Inflammatory macrophage treated with lipopolysaccharide for 4 hours (primary cell): ENCODE results near the gene AGPS.
A peak's percentile ranks its signal among the peaks of the same experiment; 100 is the strongest.

Experiments
- DNase-seq: peaks from one replicate; pipeline ENCODE4 v3.0.0-alpha.2; 2020

Gene AGPS

DNA sequence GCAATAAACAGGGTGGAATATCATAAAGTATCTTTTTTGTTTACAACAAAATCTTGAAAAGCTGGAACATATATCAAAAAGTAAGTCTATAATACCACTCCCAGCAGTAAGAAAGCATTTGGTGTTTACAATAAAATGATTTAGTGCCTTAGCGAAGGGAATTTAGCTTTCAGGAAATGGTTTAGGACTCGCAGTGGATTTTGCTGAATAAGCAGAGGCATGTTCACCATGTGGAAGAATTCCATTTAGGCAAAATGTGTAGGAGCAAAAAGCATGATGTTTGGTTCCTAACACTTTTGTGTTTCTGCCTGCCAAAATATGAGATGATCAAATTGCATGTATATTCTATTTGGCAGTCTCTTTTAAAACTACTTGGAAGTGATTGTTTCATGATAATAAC is 163.6 kb downstream of the AGPS start:
- DNase-seq: no peak

DNA sequence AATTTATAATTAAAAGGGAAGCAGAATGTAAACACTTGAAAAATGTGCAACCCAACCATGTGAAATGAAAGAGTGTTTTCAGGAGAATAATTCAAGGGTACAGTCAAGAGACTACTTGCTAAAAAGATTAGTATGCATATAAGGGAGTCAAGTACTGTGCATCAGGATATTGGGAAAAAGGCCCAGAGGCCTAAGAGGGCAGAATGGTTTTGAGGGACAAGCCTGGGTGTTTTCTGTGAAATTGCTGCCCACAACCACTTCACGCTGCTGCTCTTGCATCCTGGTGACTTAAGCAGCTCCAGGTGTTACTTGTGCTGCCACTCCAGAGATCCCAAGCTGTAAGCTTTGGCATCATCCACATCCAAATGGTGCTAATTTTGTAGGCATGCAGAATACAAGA is 165.2 kb downstream of the AGPS start:
- no peak for DNase-seq

DNA sequence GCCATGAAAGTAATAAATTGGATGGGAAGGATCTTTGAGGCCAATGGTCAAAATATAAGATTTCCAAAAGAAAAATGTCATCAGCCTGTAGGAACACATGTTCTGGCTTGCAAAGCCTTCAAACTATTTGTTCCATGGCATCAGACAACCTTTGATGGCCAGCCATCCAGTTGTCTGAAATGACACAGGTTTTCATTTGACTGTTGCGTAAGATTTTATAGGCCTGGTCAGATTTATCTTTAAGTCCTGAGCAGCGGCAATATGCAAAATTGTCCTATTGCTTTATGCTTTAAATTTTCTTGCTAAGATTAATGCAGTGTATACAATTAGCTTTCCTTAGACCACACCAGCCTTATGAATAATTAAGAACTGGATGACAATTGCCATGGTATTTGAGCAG is 167.1 kb downstream of the AGPS start:
- no peak for DNase-seq

DNA sequence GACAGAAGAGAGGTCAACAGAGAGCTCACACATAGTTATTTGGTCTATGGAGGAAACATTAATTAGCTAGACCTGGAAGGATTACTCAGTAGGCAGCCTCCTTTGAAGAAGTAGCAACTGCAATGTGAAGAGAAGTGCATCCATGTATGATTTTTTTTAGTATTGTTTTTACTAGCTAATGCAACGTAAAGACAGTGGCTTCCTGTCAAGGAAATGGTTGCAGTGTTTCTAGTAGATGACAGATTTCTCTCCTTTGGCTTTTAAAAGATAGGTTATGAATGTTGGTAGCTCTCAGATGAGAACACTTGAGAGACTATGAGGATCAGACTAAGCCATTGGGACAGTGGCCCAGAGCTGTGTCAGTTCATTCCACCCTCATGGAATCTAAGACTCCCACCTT is 175.8 kb downstream of the AGPS start:
- DNase-seq: no peak

DNA sequence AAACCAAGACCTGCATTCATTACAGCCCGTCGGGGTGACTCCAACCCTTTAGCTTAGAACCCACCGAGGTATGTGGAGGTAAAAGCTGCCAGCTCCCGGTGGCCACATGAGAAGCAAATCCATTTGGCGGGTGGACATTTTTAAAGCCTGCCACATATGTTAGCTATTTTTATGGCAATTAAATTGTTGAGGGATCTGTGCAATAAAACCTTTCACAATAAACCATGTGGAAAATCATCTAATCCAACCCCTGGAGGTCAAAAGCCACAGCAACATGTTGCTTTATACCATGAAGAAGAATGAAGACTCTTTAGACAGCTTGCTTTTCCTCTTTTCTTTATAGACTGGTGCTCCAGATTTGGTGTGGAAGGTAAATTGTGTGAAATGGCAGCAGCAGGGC is 176.3 kb downstream of the AGPS start:
- DNase-seq: no peak

DNA sequence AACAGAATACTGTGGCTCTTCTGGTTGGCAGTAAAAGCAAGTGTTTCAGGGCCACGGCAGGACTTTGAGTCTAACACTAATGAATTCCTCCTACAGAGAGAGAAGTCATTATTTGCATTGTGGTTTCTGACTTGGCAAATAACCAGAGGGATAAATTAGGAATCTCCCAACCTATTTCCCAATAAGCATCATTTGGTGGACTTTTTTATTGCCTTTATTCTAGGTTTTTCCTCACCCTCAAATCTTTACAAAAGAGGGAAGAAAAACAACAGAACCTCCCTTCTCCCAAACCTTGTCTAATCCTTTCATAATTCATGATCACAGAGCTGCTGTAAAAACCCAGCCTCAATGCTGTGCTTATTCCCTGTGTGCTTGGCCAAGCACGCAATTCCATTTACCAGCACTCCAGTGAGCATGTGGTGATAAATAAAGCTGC is 179.7 kb downstream of the AGPS start:
- DNase-seq: no peak

DNA sequence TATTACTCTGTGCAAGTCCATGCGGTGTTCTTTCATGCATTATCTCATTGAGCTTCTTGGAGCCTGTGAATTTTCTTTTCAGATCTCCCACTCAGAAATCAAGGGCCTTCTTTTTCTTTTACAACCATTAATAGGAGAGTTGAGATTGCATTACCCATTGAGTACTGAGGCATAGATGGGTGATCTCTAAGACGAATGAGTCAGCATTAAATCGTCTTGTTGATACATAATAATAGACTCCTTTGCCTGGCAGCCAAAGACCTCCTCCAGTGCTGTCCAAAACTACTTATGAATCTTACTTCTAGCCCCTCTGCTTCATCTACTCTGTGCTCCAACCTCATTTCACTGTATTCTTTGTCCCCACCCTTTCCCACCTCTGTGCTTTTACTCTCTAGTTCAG is 180.5 kb downstream of the AGPS start:
- no peak for DNase-seq

DNA sequence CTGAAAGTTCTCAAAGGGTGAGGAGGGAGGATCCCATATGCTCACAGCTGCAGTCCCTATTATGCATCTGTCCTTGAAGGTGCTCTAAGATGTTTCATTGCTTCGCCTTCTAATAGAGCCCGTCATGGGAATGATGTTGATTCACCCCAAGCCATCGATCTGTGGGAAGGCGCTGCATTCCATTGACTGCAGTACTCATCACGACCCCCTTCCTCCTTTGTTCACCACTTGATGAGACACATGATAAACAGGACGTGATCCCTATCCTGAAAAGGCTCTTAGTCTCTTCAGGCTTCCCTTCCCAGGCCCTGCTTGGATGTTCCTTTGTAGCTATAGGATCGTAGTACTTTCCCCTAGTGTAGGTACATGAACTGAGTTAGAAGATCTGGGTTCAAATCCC is 181.8 kb downstream of the AGPS start:
- no peak for DNase-seq

DNA sequence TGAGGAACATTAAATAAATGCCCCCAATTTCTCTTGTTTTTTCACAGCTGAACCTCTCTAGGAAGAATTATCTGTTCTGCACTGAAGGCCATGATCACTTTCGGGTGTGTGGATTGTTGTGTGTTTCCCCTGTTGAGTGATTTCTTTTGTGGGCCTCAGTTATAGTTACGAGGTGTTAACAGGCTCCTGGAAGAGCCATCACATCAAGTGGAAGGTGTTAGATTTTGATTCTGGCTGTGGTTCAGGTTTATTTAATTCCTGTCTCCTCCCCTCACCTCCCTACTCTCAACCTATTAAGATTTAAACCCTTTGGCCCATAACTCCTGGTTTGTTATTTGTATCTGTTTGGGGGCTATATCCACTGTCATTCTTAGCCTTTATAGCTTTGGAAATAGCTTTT is 182.8 kb downstream of the AGPS start:
- no peak for DNase-seq

DNA sequence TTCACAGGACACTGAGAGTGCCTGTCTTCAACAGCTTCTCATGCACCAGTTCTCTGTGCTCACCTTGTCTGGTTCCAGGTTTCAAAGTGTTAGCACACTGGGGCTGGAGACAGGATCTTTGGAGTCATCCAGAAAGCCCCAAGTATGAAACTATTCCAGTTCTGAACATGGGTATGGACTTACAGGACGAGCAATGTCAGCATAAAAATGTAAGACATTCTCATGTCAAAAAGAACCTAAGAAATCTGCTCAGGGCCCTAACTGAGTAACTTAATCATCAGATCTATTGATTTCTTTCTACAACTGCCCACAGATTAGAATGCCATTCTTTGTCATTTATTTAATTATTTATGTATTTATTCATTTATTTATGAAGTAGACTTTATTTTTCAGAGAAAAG is 184.5 kb downstream of the AGPS start:
- no peak for DNase-seq

DNA sequence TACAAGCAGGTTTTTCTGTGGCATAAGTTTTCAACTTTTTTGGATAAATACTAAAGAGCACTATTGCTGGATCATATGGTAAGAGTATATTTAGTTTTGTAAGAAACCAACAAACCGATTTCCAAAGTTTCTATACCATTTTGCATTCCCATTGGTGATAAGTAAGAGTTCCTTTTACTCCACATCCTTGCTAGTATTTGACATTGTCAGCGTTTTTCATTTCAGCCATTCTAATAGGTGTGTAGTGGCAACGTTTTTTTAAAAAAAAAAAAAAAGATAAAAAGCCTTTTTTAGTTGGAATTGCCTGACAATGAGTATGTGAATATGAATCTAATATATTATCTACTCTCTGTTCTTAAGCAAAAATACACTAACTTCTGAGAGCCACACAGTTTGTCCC is 185.9 kb downstream of the AGPS start:
- no peak for DNase-seq

DNA sequence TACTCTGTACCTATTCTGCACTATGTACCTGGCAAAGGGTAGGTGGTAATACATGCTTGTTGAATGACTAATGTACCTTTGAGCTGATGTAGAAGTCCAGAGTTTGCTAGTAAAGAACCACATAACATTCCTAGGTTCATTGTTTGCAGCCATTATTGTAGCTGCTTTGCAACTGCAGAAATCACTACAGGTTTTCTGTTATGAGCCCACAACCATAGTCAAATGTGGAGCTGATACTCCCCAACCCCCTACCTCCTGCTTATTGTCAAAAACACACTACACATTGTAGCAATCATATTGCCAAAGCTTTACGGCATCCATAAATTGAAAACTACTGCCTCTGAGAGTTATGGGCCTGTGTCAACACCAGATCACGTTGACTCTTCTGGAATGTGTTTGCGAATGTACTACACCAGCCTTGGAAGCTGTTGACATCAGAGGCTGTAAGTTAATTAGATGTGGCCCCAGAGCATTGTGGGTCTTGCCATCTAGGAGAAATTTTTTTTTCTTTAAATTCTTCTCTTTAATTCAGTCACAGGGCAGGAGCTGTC is 187.0 kb downstream of the AGPS start:
- no peak for DNase-seq

DNA sequence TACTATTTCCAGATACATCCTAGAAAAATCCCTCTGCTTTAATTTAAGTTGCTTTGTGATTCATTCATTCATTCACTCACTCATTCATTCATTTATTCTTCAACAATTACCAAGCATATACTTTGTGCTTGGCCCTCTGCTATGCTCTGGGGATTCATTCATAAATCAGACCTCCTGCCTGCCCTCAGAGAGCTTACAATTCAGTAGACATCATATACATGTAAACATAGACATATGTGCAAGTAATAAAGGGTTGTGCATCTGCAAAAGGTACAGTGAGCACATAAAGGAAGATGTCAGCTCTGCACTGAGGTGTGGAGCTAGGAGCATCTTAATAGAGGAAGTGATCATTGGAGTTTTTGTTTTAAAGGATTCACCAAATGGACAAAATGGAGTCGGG is 189.4 kb downstream of the AGPS start:
- no peak for DNase-seq

DNA sequence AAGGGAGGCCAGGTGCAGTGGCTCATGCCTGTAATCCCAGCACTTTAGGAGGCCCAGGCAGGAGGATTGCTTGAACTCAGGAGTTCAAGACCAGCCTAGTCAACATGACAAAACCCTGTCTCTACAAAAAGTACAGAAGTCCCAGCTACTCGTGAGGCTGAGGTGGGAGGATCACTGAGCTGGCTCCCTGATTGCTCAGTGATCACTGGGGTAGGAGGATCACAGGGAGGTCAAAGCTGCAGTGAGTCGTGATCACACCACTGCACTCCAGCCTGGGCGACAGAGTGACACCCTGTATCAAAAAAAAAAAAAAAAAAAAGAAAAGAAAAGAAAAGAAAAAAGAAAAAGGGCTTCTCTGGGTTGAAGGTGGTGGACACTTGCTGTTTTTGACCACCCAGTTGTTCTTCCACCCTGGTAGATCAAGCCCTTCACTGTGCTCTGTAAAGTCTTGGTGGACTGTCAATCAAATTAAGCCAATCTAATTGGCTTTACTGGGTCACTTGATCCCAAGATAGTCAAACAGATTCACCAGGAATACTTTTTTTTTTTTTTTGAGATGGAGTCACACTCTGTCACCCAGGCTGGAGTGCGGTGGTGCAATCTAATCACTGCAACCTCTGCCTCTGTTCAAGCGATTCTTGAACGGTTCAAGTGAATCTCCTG is 191.6 kb downstream of the AGPS start:
- peak; percentile 24 for DNase-seq

DNA sequence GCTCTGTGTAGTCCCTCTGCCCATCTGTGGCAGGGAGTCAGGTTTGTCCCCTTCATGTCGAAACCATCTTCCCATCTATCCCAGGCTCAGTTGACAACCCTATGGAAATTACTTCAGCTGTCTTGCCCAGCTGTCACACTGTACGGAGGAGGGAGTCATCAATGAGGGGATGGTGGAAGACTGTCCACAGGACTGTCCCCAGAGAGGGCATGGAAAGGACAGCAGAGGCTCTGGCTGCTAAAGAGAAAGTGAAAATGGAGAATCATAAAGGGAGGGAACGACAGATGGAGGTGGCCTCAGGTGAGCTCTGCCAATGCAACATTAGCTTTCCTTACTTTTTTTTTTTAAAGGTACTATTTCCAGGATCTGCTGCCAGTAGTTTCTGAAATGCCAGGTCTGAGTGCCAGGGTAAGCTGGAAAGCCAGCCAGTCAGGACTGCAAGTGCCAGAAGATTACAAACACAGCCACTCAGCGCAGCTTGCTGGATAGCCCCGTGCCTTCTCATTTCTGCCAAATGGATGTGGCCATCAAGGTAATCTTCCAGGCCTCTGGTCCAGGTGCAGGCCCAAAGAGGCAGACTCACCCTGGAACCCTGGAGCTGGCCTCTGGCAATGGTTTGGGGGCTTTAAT is 192.8 kb downstream of the AGPS start:
- no peak for DNase-seq

DNA sequence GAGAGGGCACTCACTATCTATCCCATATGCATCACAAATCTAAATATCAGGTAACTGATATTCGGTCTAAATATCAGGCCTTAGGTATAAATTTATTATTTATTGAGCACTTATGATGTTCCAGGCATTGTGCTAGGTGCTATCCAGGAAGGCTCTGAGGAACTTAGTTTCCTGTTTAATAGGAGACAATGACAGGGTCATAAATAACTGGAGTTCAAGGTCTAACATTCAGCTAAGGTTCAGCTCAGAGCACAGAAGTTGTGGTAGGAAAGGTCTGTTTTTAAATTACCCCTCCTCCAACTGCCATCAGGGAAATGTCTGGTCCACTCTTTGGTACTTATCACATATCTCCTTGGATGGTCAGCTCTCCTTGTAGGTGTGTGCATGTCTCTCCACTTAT is 193.6 kb downstream of the AGPS start:
- DNase-seq: no peak

DNA sequence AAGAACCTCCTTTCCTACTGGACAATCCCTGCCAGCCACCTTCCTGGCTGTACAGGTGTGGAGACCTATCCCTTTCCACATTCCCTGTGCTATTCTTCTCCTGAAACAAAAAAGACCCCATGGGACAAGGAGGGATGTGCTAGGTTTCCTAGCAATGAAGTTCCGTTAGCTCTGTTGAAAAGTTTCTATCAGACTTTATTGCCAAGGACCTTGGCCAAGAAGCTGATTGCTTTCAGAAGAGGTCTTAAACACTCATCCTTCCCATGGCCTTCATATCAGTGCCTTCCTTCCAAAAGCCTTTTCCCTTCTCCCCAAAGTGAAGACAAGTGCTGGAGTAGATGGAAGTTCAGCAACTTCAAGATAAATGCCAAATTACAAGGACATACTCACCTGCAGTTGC is 194.8 kb downstream of the AGPS start:
- DNase-seq: no peak

DNA sequence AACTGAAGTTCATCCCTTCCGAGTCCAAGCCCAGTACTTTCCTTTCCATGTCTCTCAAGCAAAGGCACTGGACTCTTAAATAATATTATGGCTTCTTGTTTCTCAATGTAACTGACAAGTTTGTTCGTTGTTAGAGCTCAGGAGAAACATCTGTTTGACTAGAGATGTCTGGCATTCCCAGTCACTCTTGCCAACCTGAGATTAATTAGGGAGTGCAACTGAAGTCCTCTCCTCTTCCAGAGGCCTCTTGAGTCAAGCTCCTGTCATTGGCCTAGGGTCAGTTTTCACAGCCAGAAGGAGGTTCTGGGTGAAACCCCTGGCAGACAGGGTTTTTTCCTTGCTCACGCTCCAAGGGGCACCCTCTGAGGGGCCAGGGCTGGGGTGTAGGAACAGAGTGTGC is 196.1 kb downstream of the AGPS start:
- DNase-seq: no peak

DNA sequence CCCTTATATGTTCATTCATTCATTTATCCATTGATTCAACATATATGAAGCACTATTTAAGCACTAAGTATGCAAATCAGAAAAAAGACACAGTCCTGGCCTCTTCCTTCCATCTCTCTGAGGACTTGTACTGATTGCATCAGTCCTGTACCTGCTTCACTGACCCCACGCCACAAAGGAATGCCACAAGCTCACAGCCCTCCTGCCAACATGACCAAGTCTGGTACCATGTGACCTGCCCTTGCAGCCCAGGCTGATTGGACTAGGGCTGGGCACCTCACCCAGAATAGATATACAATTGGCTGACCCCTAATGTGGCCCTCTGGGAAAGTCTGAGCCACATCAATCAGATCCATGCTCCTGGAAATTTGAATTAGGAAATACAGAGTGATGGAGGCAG is 196.6 kb downstream of the AGPS start:
- DNase-seq: no peak

DNA sequence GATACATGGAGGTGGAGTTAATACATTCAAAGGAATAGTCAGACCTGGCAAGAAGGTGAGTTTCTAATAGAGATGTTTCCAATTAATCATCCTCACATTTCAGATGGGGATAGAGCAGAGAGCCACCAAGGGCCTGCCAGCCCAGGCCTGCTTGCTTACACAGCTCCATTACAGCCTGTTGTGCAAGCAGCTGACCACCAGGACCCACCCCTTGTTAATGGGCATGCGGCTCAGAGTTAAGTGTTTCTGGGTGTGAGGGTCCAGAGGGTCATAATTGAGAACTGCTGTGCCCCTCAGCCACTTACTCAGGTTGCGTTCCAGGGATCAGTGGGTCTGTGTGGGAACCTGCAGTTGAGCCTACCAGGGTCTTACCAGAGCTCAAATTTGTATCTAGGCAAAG is 199.8 kb downstream of the AGPS start:
- no peak for DNase-seq

DNA sequence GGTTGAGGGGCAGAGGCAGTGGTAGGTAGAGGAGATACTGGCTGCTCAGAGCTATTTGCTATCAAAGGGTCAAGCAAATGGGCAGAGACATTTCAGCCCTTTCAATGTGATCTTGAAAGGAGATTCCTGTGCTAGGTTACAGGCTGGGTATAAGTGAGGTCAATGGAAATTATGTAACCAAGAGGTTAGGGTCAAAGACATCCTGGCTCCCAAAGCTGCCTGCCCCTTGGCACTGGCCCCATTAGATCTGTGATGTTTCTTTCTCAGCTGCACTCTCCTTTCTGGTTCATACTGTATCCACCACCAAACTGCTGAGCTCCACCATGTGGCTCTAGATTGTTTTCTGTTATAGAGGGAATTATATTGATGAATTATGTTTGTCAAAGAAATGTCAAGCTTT is 200.4 kb downstream of the AGPS start:
- DNase-seq: no peak

DNA sequence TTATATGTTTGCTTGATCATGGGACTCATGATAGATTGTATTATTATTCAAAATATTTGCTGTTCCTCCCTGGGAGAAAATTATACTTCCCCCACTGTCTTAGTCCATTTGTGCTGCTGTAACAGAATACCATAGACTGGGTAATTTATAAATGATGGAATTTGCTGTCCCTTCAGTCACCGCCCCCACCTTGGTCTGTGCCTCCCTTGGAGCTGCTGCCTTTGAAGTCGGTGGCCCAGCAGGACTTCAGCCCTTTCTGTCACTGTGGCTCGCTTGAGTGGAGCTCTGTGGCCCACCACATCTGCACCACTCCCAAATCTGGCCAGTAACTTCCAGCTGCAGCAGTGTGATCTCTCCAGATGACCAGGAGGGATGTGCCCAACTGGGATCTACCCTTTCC is 200.8 kb downstream of the AGPS start:
- DNase-seq: no peak
